Hematopoietic multipotent progenitor cell (in vitro differentiated cells): ENCODE measurements around the gene OTOS. TPM values are rescaled to one million over a fixed set of nuclear protein-coding genes. Genes with fewer than 3 reads are reported as not detected.

ENCODE experiments used
- DNase-seq, 3 donors: peaks; one replicate each; pipeline ENCODE4 v3.0.0-alpha.2; 2011 to 2015; ENCODE audit warnings: low read depth in 2 of 3, low spot score in 2 of 3
- total RNA-seq: library from RNA; depleted of rRNA; stranded (reverse); fragments of >200 nt; gene quantifications from one replicate; pipeline ENCODE4 v1.2.3, GENCODE V29; 2012

The OTOS gene
- total RNA-seq, 1 donor = not detected

DNA sequence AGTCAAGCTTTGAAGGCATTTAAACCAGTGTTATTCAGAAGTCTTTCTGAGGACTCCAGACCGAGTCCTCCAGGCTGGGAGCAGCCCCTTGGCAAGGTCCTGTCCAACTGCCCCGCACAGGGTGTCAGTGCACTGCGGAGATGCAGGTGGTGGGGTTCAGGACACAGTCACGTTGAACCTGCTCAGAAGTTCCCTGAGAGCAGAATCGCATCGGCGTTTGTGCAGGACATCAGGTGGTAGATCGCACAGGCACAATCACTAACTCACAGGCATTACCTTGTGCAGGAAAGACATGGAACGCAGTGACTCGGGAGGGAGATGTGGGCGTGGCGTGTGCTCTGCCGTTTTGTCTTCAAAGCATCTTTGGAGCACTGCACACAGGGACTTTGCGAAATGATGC, 14.7 kb downstream of the OTOS start:
- DNase-seq = no peak

DNA sequence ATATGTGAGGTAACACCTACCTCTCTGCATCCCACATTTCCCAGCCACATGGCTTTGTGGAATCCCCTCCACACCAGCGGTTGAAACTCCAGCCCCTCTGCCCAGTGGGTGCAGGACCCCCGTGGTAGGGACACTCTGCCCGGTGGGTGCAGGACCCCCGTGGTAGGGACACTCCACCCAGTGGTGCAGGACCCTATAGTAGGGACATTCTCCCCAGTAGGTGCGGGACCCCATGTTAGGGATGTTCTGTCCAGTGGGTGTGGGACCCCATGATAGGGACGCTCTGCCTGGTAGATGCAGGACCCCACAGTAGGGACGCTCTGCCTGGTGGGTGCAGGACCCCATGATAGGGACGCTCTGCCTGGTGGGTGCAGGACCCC, 15.8 kb downstream of the OTOS start:
- DNase-seq = no peak

- no peak for DNase-seq
These were observed 16.4 kb downstream of the OTOS start for GRCh38 chr2:240123821-240124650.

DNA sequence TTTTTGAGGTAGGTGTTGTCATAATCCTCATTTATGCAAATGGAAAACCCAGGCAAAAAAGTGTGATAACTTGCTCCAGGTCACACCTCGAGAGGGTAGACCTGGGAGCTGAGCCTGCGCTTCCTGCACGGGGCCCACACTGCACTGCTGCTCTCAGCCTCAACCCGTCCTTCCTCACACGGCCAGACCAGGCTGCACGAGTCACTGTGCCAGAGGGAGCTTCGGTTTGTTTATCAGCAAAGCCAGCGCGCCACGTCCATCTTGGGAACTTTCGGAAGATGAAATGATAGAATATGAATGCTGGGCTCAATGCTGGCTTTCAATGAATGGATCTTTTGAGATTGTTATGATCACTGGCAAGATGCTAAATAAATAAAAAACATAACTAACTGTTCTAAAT, 18.8 kb downstream of the OTOS start:
- DNase-seq = no peak

- DNase-seq = no peak
These were observed 19.3 kb downstream of the OTOS start for GRCh38 chr2:240121190-240121589.

DNA sequence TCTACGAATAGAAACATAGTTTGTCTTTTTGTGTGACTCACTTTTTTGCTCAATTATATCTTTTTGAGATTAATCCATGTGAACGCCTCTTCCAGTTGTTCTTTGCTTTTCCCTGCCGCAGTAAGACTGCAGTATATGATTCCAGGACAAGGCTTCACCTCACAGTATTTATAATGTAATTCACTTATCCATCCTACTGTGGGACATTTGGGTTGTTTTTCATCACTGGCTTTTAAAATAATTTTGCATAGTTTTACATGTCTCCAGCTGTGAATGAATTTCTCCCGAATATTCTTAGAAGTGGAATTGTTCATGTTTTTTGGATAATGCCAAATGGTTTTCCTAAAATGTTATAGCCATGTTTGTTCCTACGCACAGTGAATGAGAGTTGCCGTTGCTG, 26.2 kb downstream of the OTOS start:
- no peak for DNase-seq

DNA sequence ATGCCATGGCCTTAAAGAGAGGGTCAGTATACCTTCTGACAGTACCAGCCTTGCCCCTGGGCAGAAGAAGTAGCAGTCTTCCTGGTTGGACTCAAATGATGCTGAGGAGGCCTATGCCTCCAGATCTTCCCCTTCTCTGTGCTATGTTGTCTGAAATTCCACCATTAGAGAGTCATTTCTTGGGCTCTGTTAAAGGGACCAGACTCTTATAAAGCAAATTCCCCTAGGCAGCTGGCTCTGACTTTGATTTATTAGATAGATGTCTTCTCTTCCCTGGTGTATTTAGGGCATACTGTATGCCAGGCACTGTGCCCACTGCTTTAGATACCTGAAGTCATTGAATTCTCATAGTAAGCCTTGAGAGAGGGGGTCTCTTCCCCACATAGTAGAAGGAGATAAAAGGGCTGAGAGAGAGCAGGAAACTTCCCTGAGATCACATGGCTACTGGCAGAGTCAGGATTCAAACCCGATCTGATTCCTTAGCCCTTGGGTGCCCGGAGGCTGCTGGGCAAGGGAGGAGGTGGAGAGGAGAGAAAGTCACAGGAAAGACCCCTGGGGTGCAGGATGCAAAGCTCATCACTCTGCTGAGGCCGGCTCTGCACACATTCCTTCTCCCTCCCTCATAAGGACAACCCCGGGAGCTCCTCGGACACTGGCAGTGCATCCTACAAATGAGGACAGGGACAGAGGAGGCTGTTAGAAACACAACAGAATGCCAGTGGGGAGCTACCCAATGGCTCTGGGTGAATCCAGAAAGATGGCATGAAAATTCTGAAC, 27.4 kb downstream of the OTOS start:
- DNase-seq = no peak

DNA sequence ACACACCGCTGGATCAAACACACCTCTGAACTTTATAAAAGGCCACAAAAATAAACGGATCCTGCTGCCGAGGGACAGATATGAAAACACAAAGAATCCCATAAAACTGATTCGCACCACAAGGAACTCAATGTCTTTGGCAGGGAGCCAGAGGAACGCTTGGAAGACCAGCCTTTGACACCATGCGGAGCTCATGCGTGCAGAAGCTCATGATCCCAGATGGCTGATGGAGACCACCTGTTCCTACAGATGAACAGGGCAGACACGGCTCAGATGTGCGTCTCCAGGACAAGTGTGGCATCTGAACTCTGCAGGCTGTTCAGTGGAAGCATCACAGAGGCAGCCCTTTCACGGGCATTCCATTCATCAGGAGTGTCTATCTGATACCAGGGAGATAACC, 29.2 kb downstream of the OTOS start:
- DNase-seq = no peak

GRCh38 chr2:240109386-240109785, 31.1 kb downstream of the OTOS start:
- DNase-seq = no peak

DNA sequence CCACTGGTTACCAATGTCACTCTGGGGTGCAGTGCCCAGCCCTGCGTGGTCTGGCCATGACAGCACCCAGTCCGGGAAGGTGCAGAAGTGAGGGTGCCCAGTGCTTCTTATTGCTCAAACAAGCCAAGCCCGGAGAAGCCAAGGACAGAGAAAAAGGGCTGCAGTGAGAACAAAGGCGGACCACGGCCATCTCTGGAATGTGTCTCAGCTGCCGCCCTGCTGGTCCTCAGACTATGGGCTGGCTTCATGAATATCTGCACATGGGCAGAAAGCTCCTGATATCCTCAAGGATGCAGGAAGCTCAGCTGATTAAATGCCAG, 33.0 kb downstream of the OTOS start:
- DNase-seq = no peak

DNA sequence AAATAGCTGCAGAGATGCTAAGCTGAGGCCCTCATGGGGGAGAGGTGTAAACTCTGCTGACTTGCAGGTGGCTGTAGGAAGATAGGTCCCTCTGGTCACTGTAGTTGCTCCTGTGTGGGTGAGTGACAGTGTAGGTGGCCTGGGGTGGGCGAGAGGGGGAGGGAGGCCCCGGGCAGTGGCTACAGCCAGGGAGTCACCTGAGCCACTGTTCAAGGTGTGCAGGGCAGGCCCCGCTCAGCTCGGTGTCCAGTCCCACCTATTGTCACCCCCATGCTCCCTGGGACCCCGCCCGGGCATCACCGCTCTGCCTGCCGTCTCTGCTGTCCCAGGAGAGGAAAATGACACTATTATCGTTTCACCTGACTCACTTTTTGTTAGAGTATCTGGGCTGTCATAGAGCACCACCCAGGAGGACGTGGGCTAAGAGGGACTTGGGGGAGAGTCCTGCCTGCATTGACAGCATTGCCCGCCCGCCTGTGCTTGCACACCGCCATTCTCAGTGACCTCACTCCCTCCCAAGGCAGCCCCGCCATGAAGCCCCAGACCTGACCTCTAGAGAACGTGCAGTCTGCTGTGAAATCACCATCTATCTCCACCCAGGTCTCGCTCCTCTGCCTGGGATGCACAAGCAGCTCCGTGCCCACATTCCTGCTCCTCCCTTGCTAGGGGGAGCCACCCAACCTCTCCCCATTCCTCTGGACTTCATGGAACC, 33.5 kb downstream of the OTOS start:
- DNase-seq = no peak

DNA sequence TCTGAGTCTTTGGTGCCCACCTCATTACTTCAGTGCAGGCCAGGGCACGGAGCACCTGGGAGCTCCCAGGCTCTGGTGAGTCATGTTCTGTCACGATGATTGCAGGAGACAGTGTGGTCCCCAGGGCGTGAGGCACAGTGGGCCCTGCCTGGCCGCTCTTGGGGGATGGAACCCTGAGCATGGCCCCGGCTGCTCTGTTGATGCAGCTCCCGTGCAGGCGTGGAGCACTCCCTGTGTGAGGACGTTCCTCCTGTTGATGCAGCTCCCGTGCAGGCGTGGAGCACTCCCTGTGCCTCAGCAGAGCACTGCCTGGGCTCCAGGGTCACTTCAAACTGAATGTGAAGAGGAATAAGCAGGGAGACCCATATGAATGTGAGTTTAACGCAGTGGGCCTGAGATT, 34.5 kb downstream of the OTOS start:
- no peak for DNase-seq

- no peak for DNase-seq
These were observed 37.3 kb downstream of the OTOS start for GRCh38 chr2:240103136-240103535.

DNA sequence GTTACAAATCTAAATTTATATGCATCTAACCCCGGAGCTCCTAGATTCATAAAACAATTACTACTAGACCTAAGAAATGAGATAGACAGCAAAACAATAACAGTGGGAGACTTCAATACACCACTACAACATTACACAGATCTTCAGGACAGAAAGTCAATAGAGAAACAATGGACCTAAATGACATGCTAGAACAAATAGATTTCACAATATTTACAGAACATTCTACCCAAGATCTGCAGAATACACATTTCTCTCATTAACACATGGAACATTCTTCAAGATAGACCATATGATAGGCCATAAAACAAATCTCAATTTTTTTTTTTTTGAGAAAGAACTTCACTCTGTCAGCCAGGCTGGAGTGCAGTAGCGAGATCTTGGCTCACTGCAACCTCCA, 42.1 kb downstream of the OTOS start:
- no peak for DNase-seq

GRCh38 chr2:240095556-240096523, 44.6 kb downstream of the OTOS start:
- DNase-seq = no peak

DNA sequence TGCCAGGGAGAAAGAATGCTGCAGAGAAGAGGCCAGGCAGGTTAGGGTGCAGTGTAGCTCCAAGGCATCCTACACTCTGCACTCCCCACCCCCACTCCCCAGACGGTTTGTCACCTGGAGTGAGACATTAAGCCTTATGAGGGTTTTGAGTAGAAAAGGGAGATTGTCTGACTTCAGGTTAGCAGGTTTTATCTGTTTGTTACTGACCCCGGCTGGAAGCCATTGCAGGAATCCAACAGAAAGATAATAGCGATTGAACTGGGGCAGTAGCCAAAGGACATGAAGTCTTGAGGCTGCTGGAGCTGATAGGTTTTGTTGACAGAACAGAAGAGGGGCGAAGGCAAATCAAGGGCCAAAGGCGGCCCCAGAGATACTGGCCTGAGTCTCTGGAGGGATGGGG, 51.2 kb downstream of the OTOS start:
- no peak for DNase-seq
